Left lobe of liver (tissue), 2 donors: ENCODE results near the gene C19orf67. TPM values are rescaled to one million over a fixed set of nuclear protein-coding genes. Genes with fewer than 3 reads are reported as not detected.

Experiments
- ATAC-seq: fragments of 200-7000 bp; cut with Tn5 transposase; one replicate; pipeline ENCODE4 v1.9.1; 2020; ENCODE audit warnings: mild to moderate bottlenecking, moderate library complexity
- DNase-seq: peaks from one replicate; pipeline ENCODE4 v3.0.0-alpha.2; 2020; ENCODE audit warnings: low spot score
- total RNA-seq: library from RNA; stranded (reverse); gene quantifications from one replicate; pipeline ENCODE4 v1.2.1, GENCODE V29; 2021
- donor health status: DM: no; HTN: no; CAD: no; lungs with moderate emphysema.
- donor health status: DM: no; HTN: yes; CAD: no.

Gene C19orf67
- total RNA-seq, result not detected

DNA sequence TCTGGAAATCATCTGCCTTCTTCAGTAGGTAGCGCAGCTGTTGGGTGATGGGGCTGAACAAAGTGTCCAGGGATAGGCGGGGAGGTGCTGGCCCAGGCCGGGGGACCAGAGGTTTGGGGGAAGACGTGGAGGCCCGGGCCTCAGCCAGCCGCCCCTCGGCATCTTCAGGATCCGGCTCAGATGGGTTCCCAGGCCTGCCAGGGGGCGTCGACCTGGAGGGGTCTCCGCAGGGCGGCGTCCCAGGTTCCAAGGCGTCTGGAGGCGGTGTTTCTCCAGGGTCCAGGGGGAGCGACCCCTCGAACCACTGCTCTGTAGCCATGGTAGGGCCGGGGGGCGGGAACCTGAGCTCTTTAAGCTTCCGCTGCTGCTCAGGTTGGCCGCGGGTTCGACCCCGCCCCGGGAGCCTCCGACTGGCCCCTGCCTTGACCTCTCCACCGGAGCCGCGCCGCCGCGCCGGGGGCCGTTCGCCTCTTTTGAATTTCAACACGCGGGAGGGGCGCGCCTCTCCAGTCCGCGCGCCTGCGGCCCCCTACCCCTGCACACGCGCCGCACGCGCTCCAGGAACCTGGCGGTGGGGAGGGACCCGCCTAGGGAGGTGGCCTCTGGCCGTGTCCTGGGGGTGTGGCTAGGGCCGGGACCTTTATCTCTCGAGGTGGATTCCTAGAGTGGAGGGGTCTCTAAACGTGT, at the start of gene C19orf67:
C19orf67 (minus strand) TSS at position 475 of the 687 bp plus-strand sequence; CDS start at position 319, 156 bp downstream.
- DNase-seq (no peak), ATAC-seq (no peak)

DNA sequence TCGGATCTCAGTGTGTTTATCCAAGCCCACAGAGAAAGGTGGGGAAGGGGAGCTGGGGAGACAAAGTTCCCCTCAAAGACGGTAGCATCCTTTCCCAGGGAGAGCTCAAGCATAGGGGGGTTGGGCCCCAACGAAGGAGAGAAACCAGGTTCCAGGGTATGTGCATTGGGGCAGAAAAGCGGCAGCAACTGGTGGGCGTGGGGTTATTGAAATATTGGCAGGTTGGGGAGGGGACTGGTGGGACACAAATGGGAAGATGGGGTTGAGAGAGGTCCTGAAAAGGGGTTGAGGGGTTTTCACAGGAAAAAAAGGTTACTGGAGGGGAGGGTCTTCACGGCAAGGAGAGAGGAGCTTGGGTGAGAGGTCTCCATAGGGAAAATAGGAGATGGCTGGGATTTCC, 49.8 kb upstream of the C19orf67 start:
- ATAC-seq (no peak), DNase-seq (no peak)

DNA sequence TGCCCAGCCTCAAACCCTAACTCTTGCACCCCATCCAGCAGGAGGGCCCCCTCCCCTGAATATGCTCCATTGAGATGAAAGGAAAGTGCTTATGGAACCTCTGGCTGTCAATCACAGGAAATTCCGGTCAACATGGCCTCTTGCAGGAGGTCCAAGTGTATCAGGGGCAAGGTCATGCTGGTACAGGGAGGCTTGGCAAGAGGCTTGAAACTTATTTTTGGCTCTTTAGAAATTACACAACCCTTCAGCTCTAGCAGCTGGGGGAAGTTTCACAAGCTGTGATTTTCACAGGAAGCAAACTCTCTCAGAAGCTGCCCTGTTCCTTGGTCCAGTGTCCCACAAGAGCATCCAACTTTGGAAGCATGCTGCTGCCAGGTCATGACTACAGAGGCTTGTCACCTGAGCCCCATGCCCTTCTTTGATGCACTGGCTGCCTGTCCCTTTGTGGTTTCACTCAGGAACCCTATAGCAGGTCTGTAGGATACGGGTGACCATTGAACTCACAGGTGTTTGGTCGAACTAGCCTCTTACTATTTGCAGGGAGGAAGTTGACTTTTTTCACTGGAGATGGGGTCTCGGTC, 42.4 kb upstream of the C19orf67 start:
- peak; percentile 75 for ATAC-seq
- DNase-seq, result no peak

DNA sequence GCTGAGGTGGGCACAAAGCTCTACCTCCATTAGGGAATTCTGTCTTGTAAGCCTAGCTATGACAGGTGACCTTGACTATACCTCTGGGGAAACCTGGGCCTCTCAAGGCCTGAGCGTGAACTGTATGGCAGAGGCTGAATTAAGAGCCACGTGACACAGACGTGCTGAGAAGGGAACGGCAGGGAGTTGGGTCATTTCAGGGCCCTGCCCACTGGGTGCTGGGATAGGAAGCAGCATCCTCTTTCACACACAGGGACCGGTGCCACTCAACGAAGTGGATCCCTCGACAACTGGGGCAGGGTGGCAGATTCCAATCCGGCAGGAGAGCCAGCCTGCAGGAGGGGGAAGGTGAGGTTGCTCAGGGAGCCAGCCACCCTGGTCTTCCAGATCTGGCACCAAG, 41.6 kb upstream of the C19orf67 start:
- DNase-seq (no peak), ATAC-seq (peak; percentile 52)

DNA sequence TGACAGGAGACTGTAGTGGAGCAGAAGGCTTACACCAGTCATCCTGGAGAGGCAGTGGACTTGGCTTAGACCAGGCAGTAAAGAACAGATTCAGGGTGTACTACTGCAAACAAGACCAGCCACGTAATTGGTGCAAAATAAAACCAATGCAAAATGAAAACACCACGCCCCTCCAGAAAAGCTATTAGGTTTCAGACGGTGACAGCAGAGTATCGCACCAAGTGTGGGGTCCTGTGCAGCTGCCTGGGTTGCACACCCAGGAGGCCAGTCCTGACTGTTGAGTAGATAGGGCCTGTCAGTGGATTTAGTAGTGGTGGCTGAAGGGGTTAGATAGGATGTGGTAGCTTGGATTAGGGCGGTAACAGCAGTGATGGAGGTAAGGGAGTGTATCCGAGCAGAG, 37.3 kb upstream of the C19orf67 start:
- DNase-seq (no peak), ATAC-seq (no peak)

DNA sequence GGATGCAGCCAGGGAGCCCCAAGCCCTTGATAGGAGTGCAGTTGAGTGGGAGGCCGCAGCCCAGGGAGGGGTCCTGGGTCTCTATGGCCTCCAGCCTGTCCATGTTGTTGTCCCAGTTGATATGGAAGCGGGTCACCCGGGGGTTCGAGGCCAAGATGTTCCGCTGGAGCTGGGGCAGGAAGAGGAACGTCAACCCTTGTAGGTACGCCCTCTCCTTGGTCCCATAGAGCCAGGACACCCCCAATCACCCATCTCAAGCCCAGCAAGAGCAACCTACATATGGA, 34.9 kb upstream of the C19orf67 start:
- no peak for ATAC-seq

DNA sequence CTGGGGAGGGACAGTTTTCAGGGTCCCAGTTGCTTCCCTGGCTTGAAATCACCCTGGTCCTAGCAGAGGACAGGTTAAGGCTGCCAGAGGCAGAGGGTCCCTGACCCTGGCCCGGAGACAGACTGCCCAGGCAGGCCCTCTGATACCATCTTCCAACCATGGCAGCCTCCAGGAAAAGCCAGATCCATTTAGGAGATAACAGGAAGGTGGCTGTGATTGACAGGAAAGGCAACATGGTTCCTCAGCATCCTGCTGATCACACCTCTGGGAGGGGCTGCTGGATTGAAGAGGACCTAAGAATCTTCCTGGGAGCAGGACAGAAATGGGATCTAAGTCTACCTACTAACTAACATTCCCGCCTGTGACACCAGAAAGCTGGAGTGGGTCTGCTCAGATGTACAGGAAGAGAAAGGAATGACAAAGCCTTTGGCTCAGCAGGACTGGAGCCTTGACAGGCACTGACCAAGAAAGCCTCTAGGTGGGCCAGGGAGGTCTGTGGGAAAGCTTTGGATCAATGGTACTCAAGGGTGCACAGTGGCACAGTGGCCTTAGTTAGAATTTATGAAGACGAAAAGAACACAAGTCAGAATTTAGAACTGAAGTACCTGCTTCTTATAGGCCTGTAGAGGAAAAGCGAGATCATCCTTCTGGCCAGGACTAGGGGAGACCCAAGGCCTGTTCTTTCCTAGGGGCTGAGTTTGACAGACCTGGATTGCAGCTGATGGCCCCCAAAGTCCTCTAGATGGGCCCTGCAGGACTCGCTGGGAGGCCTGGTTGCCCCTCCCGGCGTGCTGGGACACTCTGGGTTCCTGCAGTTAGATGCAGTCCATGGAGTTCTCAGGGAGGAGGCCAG, 34.3 kb upstream of the C19orf67 start:
- ATAC-seq (no peak), DNase-seq (no peak)

More for the DNA sequence above, 34.9 kb upstream of the C19orf67 start:
- DNase-seq, result no peak

DNA sequence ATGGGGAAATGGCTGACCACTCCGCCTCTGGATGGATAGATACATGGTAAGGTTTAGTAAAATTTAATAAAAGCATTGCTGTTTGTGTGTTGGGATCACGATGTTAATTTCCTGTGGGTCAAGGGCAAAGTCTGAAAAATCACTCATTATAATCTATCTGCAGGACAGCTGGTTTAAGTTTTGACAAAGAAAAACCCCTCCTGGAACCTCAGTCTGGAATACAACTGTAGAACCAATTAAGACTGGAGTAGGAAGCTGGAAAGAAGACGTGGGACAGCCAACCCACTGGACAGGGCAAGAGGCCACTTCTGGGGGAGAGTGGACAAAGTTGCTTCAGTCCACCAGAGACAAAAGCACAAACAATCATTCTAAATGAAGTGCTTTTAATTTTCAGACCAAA, 33.6 kb upstream of the C19orf67 start:
- DNase-seq, result no peak
- ATAC-seq, result no peak

DNA sequence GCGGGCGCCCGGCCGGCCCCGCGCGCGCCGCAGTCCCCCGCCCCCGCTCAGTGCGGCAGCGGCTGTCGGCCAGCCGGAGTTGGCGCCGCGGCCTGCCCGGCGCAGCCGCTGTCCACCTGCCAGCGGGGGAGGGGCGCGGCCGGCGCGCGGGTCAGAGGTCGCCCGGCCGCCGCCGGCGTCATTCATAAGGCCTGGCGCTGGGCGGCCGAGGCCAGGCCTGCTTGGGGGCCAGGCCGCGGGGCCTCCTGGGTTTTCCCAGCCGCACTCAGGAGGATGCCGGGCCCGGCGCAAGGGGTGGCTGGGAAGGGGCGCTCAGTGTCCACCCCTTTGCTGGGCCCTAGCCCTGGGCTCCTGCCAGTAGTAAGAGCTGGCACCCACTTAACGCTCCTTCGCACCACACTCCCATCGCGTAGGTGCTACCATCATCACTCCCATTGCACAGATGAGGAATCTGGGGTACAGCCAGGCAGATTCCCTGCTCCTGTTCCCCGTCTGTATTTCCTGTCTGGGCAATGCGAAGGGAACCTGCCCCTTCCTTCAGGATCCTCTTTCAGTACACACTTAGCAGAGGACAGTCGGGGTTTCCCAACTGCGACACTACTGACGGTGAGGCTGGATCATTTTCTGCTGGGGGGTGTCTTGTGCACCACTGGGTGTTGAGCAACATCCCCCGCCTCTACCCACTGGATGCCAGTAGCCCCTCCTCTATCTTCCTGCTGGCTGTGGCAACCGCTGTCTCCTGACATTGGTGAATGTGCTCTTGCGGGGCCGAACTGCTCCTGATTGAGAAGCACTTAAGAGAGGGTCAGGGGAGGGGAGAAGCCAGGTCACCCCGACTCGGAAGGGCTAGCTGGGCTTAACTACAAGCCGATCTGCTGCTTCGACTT, 32.8 kb upstream of the C19orf67 start:
- DNase-seq (peak; percentile 84), ATAC-seq (peak; percentile 68)

DNA sequence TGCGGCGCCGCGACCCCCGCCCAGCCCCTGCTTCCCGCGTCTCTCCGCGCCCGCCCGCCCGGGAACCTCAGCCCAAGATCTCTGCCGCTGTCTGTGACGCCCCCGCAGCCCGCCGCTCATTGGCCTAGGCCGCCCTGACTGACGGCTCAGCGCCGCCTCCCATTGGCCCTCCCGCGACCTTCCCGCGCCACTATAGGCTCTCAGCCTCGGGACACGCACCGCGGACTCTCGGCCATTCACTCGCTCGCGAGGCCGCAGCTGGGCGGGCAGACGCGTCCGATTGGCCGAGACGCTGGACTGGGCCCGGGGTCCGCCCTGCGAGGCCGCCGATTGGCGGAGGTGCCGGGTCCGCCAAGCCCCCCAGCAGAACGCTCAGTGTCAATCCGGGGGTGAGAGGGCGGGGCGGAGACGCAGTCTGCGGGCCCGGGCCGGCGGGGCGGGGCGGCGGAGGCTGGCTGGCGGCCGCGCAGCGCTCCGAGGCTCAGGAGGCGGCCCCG, 32.1 kb upstream of the C19orf67 start, which contains the start of gene PRKACA:
PRKACA (minus strand) TSS at position 95 of the 497 bp plus-strand sequence. CDS start 215 bp downstream, outside the sequence.
- ATAC-seq (peak; percentile 81), DNase-seq (peak; percentile 100)

DNA sequence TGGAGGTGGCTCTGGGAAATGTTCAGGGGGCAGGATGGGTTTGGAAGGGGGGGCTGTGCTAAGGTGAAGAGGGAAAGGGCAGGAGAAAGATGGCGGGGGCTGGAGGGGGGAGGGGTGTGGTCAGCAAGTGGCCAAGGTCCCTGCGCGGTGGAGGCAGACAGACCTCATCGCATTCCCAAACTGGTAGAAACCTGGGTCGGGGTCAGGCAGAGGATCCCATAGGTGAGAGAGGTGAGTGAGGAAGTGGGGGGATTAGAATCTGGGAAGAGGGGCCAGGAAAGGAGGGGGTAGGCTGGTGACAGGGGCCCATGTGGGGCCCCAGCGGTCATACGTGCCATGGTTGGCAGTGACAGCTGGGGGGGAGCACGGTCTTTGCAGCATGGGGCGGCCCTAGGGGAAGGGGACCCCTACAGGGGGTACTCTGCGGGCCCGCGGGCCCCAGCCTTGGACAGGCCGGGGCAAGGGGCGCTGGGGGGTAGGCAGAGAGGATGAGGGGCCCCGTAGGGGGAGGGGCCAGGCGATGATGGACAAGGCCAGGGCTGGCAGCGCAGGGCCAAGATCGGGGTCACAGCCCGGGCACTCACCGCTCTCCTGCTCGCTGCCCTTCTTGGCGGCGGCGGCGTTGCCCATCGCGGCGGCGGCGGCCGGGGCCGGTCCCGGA, 31.5 kb upstream of the C19orf67 start:
- no peak for ATAC-seq

DNA sequence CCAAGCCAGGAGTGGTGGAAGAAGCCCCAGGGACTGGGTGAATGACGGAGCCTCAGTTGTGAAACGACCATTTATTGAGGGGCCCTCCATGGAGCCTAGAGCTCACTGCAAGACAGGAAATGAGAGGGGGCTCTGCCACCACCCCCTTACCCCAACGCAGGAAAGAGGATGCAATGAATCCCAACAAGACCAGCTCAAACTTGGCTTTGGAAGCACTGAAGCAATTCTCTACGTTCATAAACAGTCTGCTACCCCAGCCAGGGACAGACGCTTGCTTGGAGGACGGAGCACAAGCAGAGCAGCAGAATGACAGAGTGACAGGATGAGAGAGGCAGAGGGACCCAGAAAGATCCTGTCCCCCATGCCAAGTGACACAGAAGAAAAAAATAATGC, 30.9 kb upstream of the C19orf67 start:
- ATAC-seq, result no peak

More for the DNA sequence above, 31.5 kb upstream of the C19orf67 start:
- peak; percentile 69 for DNase-seq

DNA sequence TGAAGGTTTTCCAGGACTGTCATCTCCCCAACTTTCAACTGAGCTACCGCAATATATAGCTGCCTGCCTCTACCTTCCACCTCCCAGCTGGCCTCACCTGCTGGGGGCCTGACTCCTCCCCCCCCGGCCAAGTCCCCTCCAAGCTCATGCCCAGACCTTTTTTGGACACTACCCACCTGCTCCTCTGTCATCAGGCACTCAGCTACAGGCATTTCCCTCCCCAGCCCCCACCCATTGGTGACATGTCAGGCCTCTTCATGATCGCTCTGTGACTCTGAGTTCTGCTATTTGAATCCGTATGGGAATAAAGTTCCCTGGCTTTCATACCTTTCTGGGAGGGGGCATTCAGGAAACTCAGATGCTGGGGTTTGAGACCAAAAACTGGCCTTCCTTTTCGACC, 30.2 kb upstream of the C19orf67 start:
- DNase-seq (no peak), ATAC-seq (no peak)

More for the DNA sequence above, 30.9 kb upstream of the C19orf67 start:
- DNase-seq, result no peak

DNA sequence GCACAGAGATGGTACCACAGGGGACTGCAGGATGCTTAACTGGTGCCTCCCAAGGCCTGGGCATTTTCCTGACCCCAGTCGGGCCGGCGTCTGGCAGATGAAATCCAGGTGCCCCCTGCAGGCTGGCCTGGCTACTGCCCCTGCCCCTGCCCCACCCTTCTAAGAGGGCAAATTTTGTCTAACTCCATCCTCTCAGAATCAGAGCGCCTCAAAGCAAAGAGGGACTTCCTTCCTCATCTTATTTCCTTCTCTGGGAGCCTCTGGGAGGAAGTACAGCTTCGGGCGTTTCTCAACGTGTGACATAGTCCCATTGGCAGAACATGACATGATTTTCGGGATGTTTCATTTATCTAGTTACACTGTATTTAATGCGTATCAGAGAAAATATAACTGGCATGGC, 29.3 kb upstream of the C19orf67 start:
- ATAC-seq (peak; percentile 9), DNase-seq (peak; percentile 73)

DNA sequence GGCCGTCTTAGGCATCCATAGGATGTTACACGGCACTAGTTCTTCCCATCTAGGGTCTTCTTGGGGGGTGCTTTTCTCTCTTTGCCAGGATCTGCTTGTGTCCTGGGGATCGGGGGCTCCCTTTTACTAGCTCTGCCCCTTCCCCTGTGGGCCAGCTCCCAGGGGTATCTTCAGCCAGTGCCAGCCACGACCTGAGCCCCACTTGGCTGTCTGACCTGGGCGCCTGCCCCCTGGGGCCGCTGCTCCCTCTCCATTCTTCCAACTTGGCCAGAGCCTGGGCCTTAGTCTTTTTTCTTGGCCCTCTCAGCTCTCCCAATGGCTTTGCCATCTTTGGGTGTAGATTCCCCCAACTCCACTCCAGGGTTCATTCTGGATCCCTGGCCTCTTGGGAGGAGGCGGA, 28.9 kb upstream of the C19orf67 start:
- DNase-seq (no peak), ATAC-seq (no peak)

DNA sequence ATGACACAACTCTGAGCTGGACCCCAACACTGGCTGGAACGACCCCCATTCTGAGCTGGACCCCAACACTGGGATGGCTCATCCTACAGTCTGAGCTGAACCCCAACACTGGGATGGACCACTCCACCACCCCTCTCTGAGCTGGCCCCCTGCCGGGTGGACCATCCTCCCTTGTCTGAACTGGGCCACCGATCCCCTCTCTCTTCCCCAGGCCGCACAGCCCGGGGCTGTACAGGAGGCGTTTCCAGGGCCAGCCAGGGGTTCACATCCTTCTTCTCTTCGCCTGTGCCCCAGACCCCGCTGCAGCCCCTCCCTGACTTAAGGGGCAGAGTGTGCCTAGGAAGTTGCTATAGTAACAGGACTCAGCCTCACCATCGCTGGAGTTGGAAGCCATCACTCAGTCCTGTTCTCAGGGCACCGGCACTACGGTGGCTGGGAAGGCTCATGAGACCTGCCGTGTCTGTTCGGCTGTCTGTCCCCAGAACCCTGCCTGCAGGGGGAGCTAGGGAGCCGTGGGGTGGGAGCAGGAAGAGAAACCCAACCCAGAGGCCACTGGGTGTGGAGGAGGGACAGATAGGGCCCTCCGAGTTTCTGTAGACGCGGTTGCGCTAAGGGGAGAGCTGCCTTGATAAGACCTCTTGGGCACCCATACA, 28.3 kb upstream of the C19orf67 start:
- ATAC-seq (peak; percentile 15), DNase-seq (peak; percentile 81)

DNA sequence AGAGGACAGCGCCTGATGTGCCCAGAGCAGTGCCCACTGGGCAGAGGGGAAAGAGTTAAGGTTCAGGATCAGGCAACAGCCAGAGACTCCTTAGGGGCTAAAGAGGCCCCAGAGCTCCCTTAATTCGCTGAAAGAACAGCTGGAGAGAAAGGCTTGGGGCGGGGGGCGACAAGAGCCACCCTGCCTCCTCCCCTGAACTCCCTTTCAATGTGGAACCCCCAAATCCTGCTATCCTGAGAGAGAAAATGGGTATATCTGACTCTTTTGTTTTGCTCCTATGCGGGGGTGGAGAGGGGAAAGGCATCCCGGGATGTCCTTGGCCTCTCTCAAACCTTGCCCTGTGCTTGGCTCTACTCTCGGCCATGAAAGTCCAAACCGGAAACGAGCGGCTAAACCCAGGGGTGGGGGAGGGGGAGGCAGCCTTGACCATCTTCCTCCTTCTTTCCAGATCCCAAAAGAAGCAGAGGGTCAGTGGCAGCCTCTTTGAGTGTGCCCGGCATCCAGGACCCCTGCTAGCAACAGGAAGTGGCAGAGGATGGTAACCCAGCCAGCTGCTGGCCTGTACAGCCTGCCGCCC, 27.3 kb upstream of the C19orf67 start:
- DNase-seq (peak; percentile 74), ATAC-seq (peak; percentile 52)

DNA sequence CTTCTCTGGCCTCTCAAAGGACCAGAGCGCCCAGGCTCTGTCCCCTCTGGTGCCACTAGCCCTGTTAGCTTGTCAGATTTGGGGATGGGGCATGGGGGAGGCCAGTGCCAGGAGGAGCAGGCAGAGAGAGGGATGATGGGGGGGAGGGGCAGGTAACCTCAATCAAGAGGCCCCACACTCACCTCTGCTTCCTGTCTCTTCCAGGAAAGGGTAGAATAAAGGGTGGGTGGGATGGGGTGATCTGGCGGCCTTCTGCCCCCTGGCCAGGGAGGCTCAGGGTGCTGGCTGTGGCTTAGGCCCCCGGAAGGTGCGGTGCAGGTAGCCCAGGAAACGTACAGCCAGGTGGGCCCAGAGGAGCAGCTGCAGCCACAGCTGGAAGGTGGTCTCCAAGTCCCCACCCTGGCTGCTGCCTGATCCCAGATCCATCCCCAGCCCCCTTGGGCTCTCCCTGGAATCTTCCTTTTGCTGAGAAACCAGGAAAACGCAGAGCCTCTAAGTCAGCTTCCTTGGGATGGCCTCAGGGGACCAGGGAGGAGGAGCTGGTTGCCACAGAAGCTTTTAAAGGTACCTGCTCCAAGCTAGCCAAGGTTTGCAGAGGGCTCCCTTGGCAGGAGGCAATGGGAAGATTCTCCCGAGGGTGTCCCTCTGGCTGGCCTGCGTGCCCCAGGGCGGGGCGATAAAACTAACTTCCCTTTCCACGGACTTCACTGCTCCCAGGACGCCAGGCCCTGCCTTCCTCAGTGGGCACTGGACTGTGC, 26.6 kb upstream of the C19orf67 start:
- no peak for DNase-seq
- peak; percentile 49 for ATAC-seq
